ENCODE data around the gene CLMN. TPM values are rescaled to one million over a fixed set of nuclear protein-coding genes. Genes with fewer than 3 reads are reported as not detected.
A peak's percentile ranks its signal among the peaks of the same experiment; 100 is the strongest.

CLMN gene
- total RNA-seq, 2 experiments from 2014 or later, result 0.27 to 0.67 TPM

GRCh38 chr14:95318399-95319311 lies 1.1 kb downstream of the CLMN start:
- peaks cover 15% of the 10 kb centered on the region for H3K4me1 Mint-ChIP-seq (ENCODE audit: low read depth)
- Histone ChIP-seq H3K27ac (ENCODE audit: low read depth in 1 of 2, low read length in 2 of 2) (no peak overlapping the region), H3K27me3 (ENCODE audit: control insufficient read depth in 1 of 2, insufficient read depth in 2 of 2, low read length in 2 of 2) (peaks cover 9 to 15% of the 10 kb centered on the region in 2 experiments), H3K4me1 (ENCODE audit: insufficient read depth, low read length) (peaks cover 22% of the 10 kb centered on the region), H3K9me3 (ENCODE audit: control insufficient read depth in 1 of 2, insufficient read depth in 1 of 2, low read length in 2 of 2) (no peaks in the 10 kb centered on the region), H3K4me3 (ENCODE audit: low read length) (peak overlapping the region; percentile 58), H3K36me3 (ENCODE audit: insufficient read depth, low read length) (no peaks in the 10 kb centered on the region)
- H3K9me3 Mint-ChIP-seq, result no peaks in the 10 kb centered on the region
- ATAC-seq (ENCODE audit: poor library complexity), result peak; percentile 9
- peak in 2 of 14 experiments; percentile 5 to 7 for DNase-seq
- intact Hi-C loops (cut with DNase I, micrococcal nuclease), result loop anchor here in 1 of 2 experiments (10.0 kb wide), 1 partner anchor 216 kb away; the partner anchor contains the start of gene GLRX5
- no peak overlapping the region for H3K27ac Mint-ChIP-seq
- H3K4me3 Mint-ChIP-seq, result peak overlapping the region; percentile 76
- POLR2A ChIA-PET, result no interaction called here
- no peak for TF ChIP-seq CTCF (IDR thresholded peaks at IDR 0.05)
- H3K27me3 Mint-ChIP-seq, result peaks cover 38% of the 10 kb centered on the region
- no peaks in the 10 kb centered on the region for H3K36me3 Mint-ChIP-seq (ENCODE audit: low read depth)
- CTCF ChIA-PET, result no interaction called here

GRCh38 chr14:95317817-95318343 lies 1.8 kb downstream of the CLMN start:
- H3K4me1 ChIP-seq (ENCODE audit: insufficient read depth, low read length), result peaks cover 22% of the 10 kb centered on the region
- no peaks in the 10 kb centered on the region for H3K9me3 ChIP-seq (ENCODE audit: control insufficient read depth in 1 of 2, insufficient read depth in 1 of 2, low read length in 2 of 2)
- no peaks in the 10 kb centered on the region for H3K36me3 ChIP-seq (ENCODE audit: insufficient read depth, low read length)
- ChIA-PET POLR2A (no interaction called here), CTCF (no interaction called here)
- no peak for ATAC-seq (ENCODE audit: poor library complexity)
- H3K4me1 Mint-ChIP-seq (ENCODE audit: low read depth), result peaks cover 15% of the 10 kb centered on the region
- H3K4me3 ChIP-seq (ENCODE audit: low read length), result no peak overlapping the region
- no peaks in the 10 kb centered on the region for H3K9me3 Mint-ChIP-seq
- TF ChIP-seq CTCF (IDR thresholded peaks at IDR 0.05), result no peak
- peak overlapping the region; percentile 76 for H3K4me3 Mint-ChIP-seq
- no peak for DNase-seq
- intact Hi-C loops (cut with DNase I, micrococcal nuclease), result loop anchor here in 1 of 2 experiments (10.0 kb wide), 1 partner anchor 217 kb away; the partner anchor contains the start of gene GLRX5
- peaks cover 34% of the 10 kb centered on the region for H3K27me3 Mint-ChIP-seq
- H3K27me3 ChIP-seq (ENCODE audit: control insufficient read depth in 1 of 2, insufficient read depth in 2 of 2, low read length in 2 of 2), result peaks cover 10 to 15% of the 10 kb centered on the region in 2 experiments
- H3K36me3 Mint-ChIP-seq (ENCODE audit: low read depth), result no peaks in the 10 kb centered on the region
- no peak overlapping the region for H3K27ac Mint-ChIP-seq
- H3K27ac ChIP-seq (ENCODE audit: low read depth in 1 of 2, low read length in 2 of 2), result no peak overlapping the region

DNA sequence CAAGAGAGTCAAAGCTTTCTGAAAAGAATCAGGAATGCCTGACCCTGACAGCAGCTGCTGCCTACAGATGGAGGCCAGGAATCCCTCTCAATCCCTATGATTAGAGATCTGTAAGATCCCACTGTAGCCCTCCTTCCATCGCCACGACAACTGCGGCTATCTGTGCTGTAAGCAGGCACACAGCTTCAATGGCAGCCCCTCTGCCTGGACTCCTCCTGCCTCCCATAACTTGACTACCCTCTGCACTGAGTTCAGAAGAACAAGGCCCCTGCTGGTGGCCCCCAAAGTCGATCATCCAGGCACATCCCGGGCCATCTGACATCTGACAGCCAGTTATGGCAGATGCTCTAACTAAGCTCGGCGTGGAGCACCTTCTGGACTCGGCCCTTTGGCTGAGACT lies 2.9 kb downstream of the CLMN start:
- H3K4me1 Mint-ChIP-seq (ENCODE audit: low read depth), result peaks cover 15% of the 10 kb centered on the region
- no peak for ATAC-seq (ENCODE audit: poor library complexity)
- no peak overlapping the region for H3K27ac Mint-ChIP-seq
- ChIA-PET POLR2A (no interaction called here), CTCF (no interaction called here)
- Histone ChIP-seq H3K4me3 (ENCODE audit: low read length) (no peak overlapping the region), H3K36me3 (ENCODE audit: insufficient read depth, low read length) (no peaks in the 10 kb centered on the region), H3K27me3 (ENCODE audit: control insufficient read depth in 1 of 2, insufficient read depth in 2 of 2, low read length in 2 of 2) (peaks cover 10 to 15% of the 10 kb centered on the region in 2 experiments), H3K27ac (ENCODE audit: low read depth in 1 of 2, low read length in 2 of 2) (no peak overlapping the region), H3K4me1 (ENCODE audit: insufficient read depth, low read length) (peaks cover 22% of the 10 kb centered on the region), H3K9me3 (ENCODE audit: control insufficient read depth in 1 of 2, insufficient read depth in 1 of 2, low read length in 2 of 2) (no peaks in the 10 kb centered on the region)
- DNase-seq, result no peak
- peaks cover 26% of the 10 kb centered on the region for H3K27me3 Mint-ChIP-seq
- H3K36me3 Mint-ChIP-seq (ENCODE audit: low read depth), result no peaks in the 10 kb centered on the region
- TF ChIP-seq CTCF (IDR thresholded peaks at IDR 0.05), result no peak
- H3K9me3 Mint-ChIP-seq, result no peaks in the 10 kb centered on the region
- H3K4me3 Mint-ChIP-seq, result no peak overlapping the region
- intact Hi-C loops (cut with DNase I, micrococcal nuclease), result loop anchor here in 1 of 2 experiments (10.0 kb wide), 1 partner anchor 218 kb away; the partner anchor contains the start of gene GLRX5
